ENCODE results near the gene METTL22.

DNA sequence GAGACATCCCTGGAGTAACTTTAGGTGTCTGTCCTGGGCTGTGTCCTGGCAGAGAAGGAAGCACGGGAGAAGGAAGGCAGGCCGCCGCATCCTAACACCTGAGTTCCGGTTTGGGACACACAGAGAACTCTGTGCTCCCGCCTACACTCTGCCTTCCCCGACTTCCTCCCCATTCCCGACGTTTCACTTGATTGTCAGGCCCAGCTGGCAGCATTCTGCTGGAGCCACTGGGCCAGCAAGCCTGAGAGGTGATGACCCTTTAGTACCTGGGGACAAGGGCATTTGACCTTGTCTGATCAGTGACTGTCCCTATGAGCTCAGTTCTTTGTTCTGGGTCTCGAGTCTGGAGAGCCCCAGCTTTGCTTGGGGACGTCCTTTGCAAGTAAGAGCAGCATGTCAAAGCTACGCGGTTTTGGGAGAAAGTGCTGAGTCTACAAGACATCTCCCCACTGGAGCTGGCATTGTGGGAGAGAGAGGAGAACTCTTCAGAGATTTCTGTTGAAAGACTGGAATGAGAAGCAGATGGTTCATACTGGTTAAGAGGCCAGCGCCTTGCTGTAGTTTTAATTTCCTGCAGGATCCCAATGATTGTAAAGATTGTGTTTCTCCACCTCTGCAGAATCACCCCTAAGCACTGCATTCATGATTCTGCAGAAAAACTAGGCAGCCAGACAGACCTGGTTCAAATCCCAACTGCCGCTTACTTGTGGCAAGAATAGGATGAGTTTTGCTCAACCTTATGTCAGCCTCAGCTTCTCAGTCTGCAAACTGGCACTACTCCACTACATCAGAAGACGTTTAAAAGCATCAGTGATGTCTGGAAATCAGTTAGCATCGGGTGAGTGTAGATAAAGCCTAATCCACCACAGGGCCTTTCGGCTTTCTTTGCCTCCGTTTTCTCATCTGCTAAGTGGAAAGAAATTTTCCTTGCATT is 73.6 kb downstream of the METTL22 start:
- TF ChIP-seq, protein P1, sequence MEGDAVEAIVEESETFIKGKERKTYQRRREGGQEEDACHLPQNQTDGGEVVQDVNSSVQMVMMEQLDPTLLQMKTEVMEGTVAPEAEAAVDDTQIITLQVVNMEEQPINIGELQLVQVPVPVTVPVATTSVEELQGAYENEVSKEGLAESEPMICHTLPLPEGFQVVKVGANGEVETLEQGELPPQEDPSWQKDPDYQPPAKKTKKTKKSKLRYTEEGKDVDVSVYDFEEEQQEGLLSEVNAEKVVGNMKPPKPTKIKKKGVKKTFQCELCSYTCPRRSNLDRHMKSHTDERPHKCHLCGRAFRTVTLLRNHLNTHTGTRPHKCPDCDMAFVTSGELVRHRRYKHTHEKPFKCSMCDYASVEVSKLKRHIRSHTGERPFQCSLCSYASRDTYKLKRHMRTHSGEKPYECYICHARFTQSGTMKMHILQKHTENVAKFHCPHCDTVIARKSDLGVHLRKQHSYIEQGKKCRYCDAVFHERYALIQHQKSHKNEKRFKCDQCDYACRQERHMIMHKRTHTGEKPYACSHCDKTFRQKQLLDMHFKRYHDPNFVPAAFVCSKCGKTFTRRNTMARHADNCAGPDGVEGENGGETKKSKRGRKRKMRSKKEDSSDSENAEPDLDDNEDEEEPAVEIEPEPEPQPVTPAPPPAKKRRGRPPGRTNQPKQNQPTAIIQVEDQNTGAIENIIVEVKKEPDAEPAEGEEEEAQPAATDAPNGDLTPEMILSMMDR (IDR thresholded peaks at IDR 0.05): no peak
- TF ChIP-seq POLR2A (IDR thresholded peaks at IDR 0.05): no peak

Data from adrenal gland (tissue), 5 donors.